ENCODE results near the gene SPAG7.
A peak's percentile ranks its signal among the peaks of the same experiment; 100 is the strongest.

SPAG7 gene

GRCh38 chr17:4994081-4994595 lies 26.5 kb upstream of the SPAG7 start:
- Histone ChIP-seq H3K27me3 (ENCODE audit: insufficient read depth, low read depth, severe bottlenecking) (no peaks in the 10 kb centered on the region), H3K4me3 (ENCODE audit: low read depth, low read length) (no peak overlapping the region), H3K36me3 (no peaks in the 10 kb centered on the region), H3K27ac (no peak overlapping the region), H3K9me3 (ENCODE audit: severe bottlenecking) (no peaks in the 10 kb centered on the region)
- no peak for DNase-seq
- TF ChIP-seq, protein P1, sequence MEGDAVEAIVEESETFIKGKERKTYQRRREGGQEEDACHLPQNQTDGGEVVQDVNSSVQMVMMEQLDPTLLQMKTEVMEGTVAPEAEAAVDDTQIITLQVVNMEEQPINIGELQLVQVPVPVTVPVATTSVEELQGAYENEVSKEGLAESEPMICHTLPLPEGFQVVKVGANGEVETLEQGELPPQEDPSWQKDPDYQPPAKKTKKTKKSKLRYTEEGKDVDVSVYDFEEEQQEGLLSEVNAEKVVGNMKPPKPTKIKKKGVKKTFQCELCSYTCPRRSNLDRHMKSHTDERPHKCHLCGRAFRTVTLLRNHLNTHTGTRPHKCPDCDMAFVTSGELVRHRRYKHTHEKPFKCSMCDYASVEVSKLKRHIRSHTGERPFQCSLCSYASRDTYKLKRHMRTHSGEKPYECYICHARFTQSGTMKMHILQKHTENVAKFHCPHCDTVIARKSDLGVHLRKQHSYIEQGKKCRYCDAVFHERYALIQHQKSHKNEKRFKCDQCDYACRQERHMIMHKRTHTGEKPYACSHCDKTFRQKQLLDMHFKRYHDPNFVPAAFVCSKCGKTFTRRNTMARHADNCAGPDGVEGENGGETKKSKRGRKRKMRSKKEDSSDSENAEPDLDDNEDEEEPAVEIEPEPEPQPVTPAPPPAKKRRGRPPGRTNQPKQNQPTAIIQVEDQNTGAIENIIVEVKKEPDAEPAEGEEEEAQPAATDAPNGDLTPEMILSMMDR (IDR thresholded peaks at IDR 0.05; ENCODE audit: low read depth, low read length) = no peak

DNA sequence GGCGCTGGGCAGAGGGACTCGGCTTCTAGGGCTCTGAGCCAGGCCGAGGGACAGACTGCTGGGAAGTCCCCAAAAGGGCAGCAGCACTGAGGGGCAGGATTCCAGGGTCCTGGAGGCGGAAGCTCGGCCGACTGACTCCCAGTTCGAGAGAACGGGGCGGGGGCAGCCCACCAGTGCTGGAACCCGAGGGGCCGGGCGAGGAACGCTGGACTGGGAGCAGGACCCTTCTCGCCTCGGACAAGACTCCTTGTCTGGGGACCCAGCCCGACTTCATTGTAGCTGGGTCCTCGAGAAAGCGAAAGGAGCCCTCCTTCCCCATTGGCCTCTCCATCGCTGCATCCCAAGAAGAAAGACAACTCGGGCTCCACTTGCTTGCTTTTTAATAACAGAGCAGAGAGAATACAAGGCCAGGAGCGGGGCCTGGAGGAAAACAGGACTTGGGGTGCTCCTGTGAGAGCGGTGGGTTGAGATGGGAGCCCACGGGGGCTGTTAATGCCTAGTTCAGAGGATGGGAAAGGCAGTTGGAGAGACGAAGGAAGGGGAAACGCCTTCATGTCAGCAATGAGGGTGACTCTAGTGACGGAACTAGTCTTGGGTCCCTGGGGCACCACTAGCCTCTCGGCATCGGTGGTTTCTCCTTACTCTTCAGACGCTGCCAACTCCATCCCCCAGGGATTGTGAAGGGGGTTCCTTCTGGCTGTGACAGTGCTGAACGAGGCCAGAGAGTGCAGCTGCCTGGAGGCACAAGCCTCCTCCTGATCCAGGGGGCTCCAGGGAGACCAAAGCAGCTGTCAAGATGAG lies 20.4 kb upstream of the SPAG7 start:
- Histone ChIP-seq H3K4me3 (ENCODE audit: low read depth, low read length) (peak overlapping the region; percentile 73), H3K9me3 (ENCODE audit: severe bottlenecking) (no peaks in the 10 kb centered on the region), H3K36me3 (peaks cover 11% of the 10 kb centered on the region), H3K27me3 (ENCODE audit: insufficient read depth, low read depth, severe bottlenecking) (no peaks in the 10 kb centered on the region), H3K27ac (peak overlapping the region; percentile 74)
- TF ChIP-seq, protein P1 (IDR thresholded peaks at IDR 0.05; ENCODE audit: low read depth, low read length) = no peak
- no peak for DNase-seq

GRCh38 chr17:4986951-4987766 lies 19.5 kb upstream of the SPAG7 start, which contains the start of gene CAMTA2:
CAMTA2 (minus strand) TSS chr17:4987675; CDS start chr17:4986222, 1,453 bp downstream.
- DNase-seq = peak; percentile 94
- H3K9me3 ChIP-seq (ENCODE audit: severe bottlenecking) = no peaks in the 10 kb centered on the region
- peaks cover 11% of the 10 kb centered on the region for H3K36me3 ChIP-seq
- no peaks in the 10 kb centered on the region for H3K27me3 ChIP-seq (ENCODE audit: insufficient read depth, low read depth, severe bottlenecking)
- TF ChIP-seq, protein P1 (IDR thresholded peaks at IDR 0.05; ENCODE audit: low read depth, low read length) = peak; percentile 93
- H3K4me3 ChIP-seq (ENCODE audit: low read depth, low read length) = peak within 1 kb of the TSS; percentile 73
- H3K27ac ChIP-seq = peak within 1 kb of the TSS; percentile 74

GRCh38 chr17:4986403-4986802 lies 18.8 kb upstream of the SPAG7 start:
- TF ChIP-seq, protein P1 (IDR thresholded peaks at IDR 0.05; ENCODE audit: low read depth, low read length) = no peak
- Histone ChIP-seq H3K27me3 (ENCODE audit: insufficient read depth, low read depth, severe bottlenecking) (no peaks in the 10 kb centered on the region), H3K36me3 (peaks cover 12% of the 10 kb centered on the region), H3K9me3 (ENCODE audit: severe bottlenecking) (no peaks in the 10 kb centered on the region), H3K27ac (peak overlapping the region; percentile 74), H3K4me3 (ENCODE audit: low read depth, low read length) (peak overlapping the region; percentile 73)
- no peak for DNase-seq

GRCh38 chr17:4982305-4982704 lies 14.7 kb upstream of the SPAG7 start:
- DNase-seq = no peak
- Histone ChIP-seq H3K36me3 (peaks cover 39% of the 10 kb centered on the region), H3K9me3 (ENCODE audit: severe bottlenecking) (no peaks in the 10 kb centered on the region), H3K27ac (no peak overlapping the region), H3K27me3 (ENCODE audit: insufficient read depth, low read depth, severe bottlenecking) (no peaks in the 10 kb centered on the region), H3K4me3 (ENCODE audit: low read depth, low read length) (no peak overlapping the region)
- TF ChIP-seq, protein P1 (IDR thresholded peaks at IDR 0.05; ENCODE audit: low read depth, low read length) = no peak
